Measurements from ENCODE around the gene CLASP1. TPM values are rescaled to one million over a fixed set of nuclear protein-coding genes. Genes with fewer than 3 reads are reported as not detected.

The CLASP1 gene
- total and polyA plus RNA-seq, 2 experiments from 2014 or later: 16.6 to 56.3 TPM

GRCh38 chr2:121473512-121473911 is 175.8 kb downstream of the CLASP1 start:
- Histone ChIP-seq H3K4me1 (ENCODE audit: insufficient read depth) (peaks cover 18% of the 10 kb centered on the region), H3K9me2 (ENCODE audit: insufficient read depth) (no peaks in the 10 kb centered on the region), H3K27me3 (ENCODE audit: insufficient read depth) (no peaks in the 10 kb centered on the region), H3F3A (replicated peaks; ENCODE audit: low read depth) (no peaks in the 10 kb centered on the region), H3K4me2 (no peak overlapping the region), H4K20me1 (replicated peaks; ENCODE audit: insufficient read depth) (peaks cover 4% of the 10 kb centered on the region; the same call in 1 of the 2 replicates), H3K4me3 (no peak overlapping the region), H3K36me3 (ENCODE audit: insufficient read depth) (no peaks in the 10 kb centered on the region), H3K27ac (ENCODE audit: low read depth) (peak overlapping the region; percentile 11; the same call in 1 of the 2 replicates), H2AFZ (no peak overlapping the region), H3K79me2 (replicated peaks; ENCODE audit: insufficient read depth) (peaks cover 20% of the 10 kb centered on the region; the same call in 1 of the 2 replicates)
- H3K27ac Mint-ChIP-seq: no peak overlapping the region
- DNase-seq (ENCODE audit: low spot score) (no peak), ATAC-seq (no peak)
- no peaks in the 10 kb centered on the region for H3K27me3 Mint-ChIP-seq (ENCODE audit: insufficient read depth, low read depth, poor library complexity)
- TF ChIP-seq ETS1 (IDR thresholded peaks at IDR 0.05) (no peak), POLR2AphosphoS5 (IDR thresholded peaks at IDR 0.05; ENCODE audit: low read depth) (no peak)
- H3K4me3 Mint-ChIP-seq: no peak overlapping the region
- H3K36me3 Mint-ChIP-seq (ENCODE audit: low read depth): peaks cover 18% of the 10 kb centered on the region
- no peaks in the 10 kb centered on the region for H3K9me3 Mint-ChIP-seq
- peaks cover 28% of the 10 kb centered on the region for H3K4me1 Mint-ChIP-seq

- peaks cover 18% of the 10 kb centered on the region for H3K4me1 ChIP-seq (ENCODE audit: insufficient read depth)
- no peak overlapping the region for H3K4me3 ChIP-seq
- Mint-ChIP-seq H3K4me3 (no peak overlapping the region), H3K36me3 (ENCODE audit: low read depth) (peaks cover 25% of the 10 kb centered on the region), H3K9me3 (no peaks in the 10 kb centered on the region), H3K27me3 (ENCODE audit: insufficient read depth, low read depth, poor library complexity) (no peaks in the 10 kb centered on the region), H3K4me1 (peaks cover 28% of the 10 kb centered on the region), H3K27ac (peak overlapping the region; percentile 81)
- DNase-seq (ENCODE audit: low spot score) (no peak), ATAC-seq (peak; percentile 20; the same call in 1 of the 3 replicates)
- no peak overlapping the region for H3K4me2 ChIP-seq
- peaks cover 4% of the 10 kb centered on the region; the same call in 1 of the 2 replicates for H4K20me1 ChIP-seq (replicated peaks; ENCODE audit: insufficient read depth)
- H3K79me2 ChIP-seq (replicated peaks; ENCODE audit: insufficient read depth): peaks cover 16% of the 10 kb centered on the region; the same call in 1 of the 2 replicates
- H3K9me2 ChIP-seq (ENCODE audit: insufficient read depth): no peaks in the 10 kb centered on the region
- no peaks in the 10 kb centered on the region for H3K27me3 ChIP-seq (ENCODE audit: insufficient read depth)
- no peaks in the 10 kb centered on the region for H3K36me3 ChIP-seq (ENCODE audit: insufficient read depth)
- H3K27ac ChIP-seq (ENCODE audit: low read depth): peak overlapping the region; percentile 70; the same call in 1 of the 2 replicates
- no peaks in the 10 kb centered on the region for H3F3A ChIP-seq (replicated peaks; ENCODE audit: low read depth)
- H2AFZ ChIP-seq: no peak overlapping the region
- no peak for TF ChIP-seq ZNF331 (CRISPR knock-in tag; IDR thresholded peaks at IDR 0.05; ENCODE audit: low read depth)
- TF ChIP-seq NANOG (IDR thresholded peaks at IDR 0.05; ENCODE audit: borderline replicate concordance): no peak
- TF ChIP-seq REST (IDR thresholded peaks at IDR 0.05; ENCODE audit: unreplicated experiment): no peak
- TF ChIP-seq STAT1 (IDR thresholded peaks at IDR 0.05; ENCODE audit: unreplicated experiment): no peak
- TF ChIP-seq EZH2 (IDR thresholded peaks at IDR 0.05; ENCODE audit: low read depth, unreplicated experiment): no peak
- TF ChIP-seq ZNF462 (CRISPR knock-in tag; IDR thresholded peaks at IDR 0.05): no peak
- no peak for TF ChIP-seq CTCF (conservative IDR thresholded peaks at IDR 0.05; ENCODE audit: low read depth in 2 of 2)
Observed at GRCh38 chr2:121472470-121472993, 176.7 kb downstream of the CLASP1 start.
